HUES64 (cell line): ENCODE results near the gene CAVIN2.

Source experiments
- H3K27ac ChIP-seq: 2 replicates; pipeline ENCODE4 v1.7.0; 2013; ENCODE audit warnings: low read depth, low read length, inconsistent platforms
- H3K27me3 ChIP-seq: 2 replicates; pipeline ENCODE4 v1.6.1; 2013; ENCODE audit warnings: mild to moderate bottlenecking, low read length; ENCODE audit not compliant: insufficient read depth
- H3K36me3 ChIP-seq: 2 replicates; pipeline ENCODE4 v1.6.1; 2013; ENCODE audit warnings: mild to moderate bottlenecking, low read length; ENCODE audit not compliant: insufficient read depth
- H3K4me1 ChIP-seq: 2 replicates; pipeline ENCODE4 v1.6.1; 2013; ENCODE audit warnings: mild to moderate bottlenecking, low read length, moderate library complexity; ENCODE audit not compliant: insufficient read depth
- H3K4me3 ChIP-seq: 2 replicates; pipeline ENCODE4 v1.5.1; 2013; ENCODE audit warnings: mild to moderate bottlenecking, low read length, moderate library complexity
- H3K9ac ChIP-seq: 2 replicates; pipeline ENCODE4 v1.6.1; 2013; ENCODE audit warnings: mild to moderate bottlenecking, low read depth, low read length
- H3K9me3 ChIP-seq: 2 replicates; pipeline ENCODE4 v1.6.1; 2013; ENCODE audit warnings: low read depth, low read length; ENCODE audit not compliant: insufficient read depth
- WGBS: fragments of 150-250, 120-280 bp; methylation state at CpG from one replicate; pipeline ENCODE4 v1.1.7; 2013; ENCODE audit warnings: missing lambda C conversion rate; 5-methylcytosine and 5-hydroxymethylcytosine counted together

The CAVIN2 gene

GRCh38 chr2:191815010-191815409, 31.9 kb downstream of the CAVIN2 start:
- Histone ChIP-seq H3K4me3 (no peak overlapping the region), H3K27ac (no peak overlapping the region), H3K9me3 (no peaks in the 10 kb centered on the region), H3K36me3 (no peaks in the 10 kb centered on the region), H3K9ac (no peak overlapping the region), H3K4me1 (no peaks in the 10 kb centered on the region), H3K27me3 (no peaks in the 10 kb centered on the region)
- WGBS: 92% methylated on average over 1 of the region's 1 CpG

DNA sequence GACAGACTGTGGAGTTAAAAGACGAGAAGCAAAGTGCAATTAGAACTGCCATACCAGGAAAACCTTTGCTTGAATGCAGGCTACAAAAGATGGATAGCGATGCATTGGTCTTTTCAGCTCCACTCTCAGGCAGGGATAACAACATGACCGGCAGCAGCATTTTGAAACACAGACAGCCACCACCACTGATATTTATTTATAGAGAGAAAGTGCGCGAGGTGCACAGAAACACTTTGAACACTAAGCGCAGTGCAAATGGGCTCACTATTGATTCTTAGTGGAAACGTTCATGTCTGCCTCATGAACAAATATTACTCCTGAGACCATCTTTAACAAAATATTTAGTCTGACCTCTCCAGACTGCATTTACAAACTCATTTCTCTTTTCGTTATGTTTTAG, 32.9 kb downstream of the CAVIN2 start:
- no peak overlapping the region for H3K4me3 ChIP-seq
- H3K9me3 ChIP-seq: no peaks in the 10 kb centered on the region
- no peaks in the 10 kb centered on the region for H3K27me3 ChIP-seq
- 89% methylated on average over 8 of the region's 8 CpGs for WGBS
- H3K9ac ChIP-seq: no peak overlapping the region
- no peaks in the 10 kb centered on the region for H3K4me1 ChIP-seq
- H3K27ac ChIP-seq: no peak overlapping the region
- no peaks in the 10 kb centered on the region for H3K36me3 ChIP-seq

DNA sequence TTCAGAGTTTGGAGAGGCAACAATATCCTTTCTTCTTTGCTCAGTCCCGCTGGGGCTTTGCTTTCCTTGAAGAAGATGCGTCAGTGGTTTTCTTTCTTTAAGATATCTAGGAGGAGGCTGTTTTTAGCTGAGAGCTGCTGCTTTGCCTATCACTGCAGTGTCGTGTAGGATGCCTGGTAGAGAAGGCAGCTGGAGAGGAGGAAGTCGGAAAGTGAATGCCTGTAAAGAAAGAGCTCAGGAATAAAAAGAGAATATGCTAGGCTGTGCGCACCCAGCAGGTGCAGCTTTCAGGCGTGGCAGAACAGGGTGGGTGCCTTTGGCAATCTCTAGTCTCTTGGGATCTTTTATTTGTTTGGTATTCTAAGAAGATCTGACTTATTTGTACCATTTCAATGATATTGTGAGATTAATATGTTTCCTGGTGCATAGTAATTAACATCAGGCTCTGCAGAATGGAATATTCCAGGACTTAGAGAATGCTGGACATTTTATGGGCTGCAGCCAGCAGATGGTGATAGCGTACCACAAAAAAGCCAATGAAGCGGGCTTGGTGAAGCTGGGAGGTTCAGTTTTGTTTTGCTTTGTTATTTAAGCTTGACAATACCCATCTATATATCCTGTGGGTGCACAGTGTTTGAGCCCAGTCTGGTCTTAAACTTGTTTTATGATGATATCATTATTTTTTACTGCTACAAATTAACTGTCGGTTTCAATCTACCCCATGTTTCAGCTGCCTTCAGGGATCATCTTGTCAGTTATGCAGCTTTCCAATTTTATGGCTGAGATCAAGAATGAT, 34.9 kb downstream of the CAVIN2 start:
- Histone ChIP-seq H3K4me1 (no peaks in the 10 kb centered on the region), H3K4me3 (no peak overlapping the region), H3K27ac (no peak overlapping the region), H3K9ac (no peak overlapping the region), H3K27me3 (no peaks in the 10 kb centered on the region), H3K9me3 (no peaks in the 10 kb centered on the region), H3K36me3 (no peaks in the 10 kb centered on the region)
- WGBS: 58% methylated on average over 9 of the region's 9 CpGs

GRCh38 chr2:191806396-191806795, 40.5 kb downstream of the CAVIN2 start:
- no peaks in the 10 kb centered on the region for H3K9me3 ChIP-seq
- H3K4me3 ChIP-seq: no peak overlapping the region
- 100% methylated on average over 1 of the region's 1 CpG for WGBS

GRCh38 chr2:191804766-191805165, 42.1 kb downstream of the CAVIN2 start:
- H3K27ac ChIP-seq: no peak overlapping the region
- no peaks in the 10 kb centered on the region for H3K4me1 ChIP-seq
- WGBS: 93% methylated on average over 9 of the region's 9 CpGs

More at GRCh38 chr2:191806396-191806795, 40.5 kb downstream of the CAVIN2 start:
- H3K27ac ChIP-seq: no peak overlapping the region
- H3K36me3 ChIP-seq: no peaks in the 10 kb centered on the region
- H3K9ac ChIP-seq: no peak overlapping the region
- H3K4me1 ChIP-seq: no peaks in the 10 kb centered on the region
- no peaks in the 10 kb centered on the region for H3K27me3 ChIP-seq

DNA sequence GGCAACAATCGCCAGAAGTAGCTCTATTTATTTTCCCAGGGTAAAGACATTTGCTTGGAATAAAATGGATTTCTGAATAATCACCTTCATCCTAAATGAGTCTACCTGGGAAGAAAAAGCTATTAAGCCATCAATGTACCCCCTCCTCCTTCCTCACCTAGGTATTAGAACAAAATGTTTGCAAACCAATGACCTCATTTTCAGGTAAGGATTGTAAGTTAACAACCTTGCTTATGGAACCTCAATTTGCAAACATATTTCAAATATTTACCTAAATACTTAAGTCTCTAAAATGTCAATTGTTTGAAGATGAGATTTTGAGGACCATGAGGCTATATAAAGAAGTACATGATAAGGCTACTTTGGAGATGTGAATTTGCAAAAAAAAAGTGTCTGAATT, 43.9 kb downstream of the CAVIN2 start:
- Histone ChIP-seq H3K9ac (no peak overlapping the region), H3K36me3 (no peaks in the 10 kb centered on the region), H3K27me3 (no peaks in the 10 kb centered on the region), H3K27ac (no peak overlapping the region), H3K9me3 (no peaks in the 10 kb centered on the region), H3K4me1 (no peaks in the 10 kb centered on the region), H3K4me3 (no peak overlapping the region)
- 83% methylated on average over 1 of the region's 1 CpG for WGBS

More at GRCh38 chr2:191804766-191805165, 42.1 kb downstream of the CAVIN2 start:
- Histone ChIP-seq H3K9me3 (no peaks in the 10 kb centered on the region), H3K27me3 (no peaks in the 10 kb centered on the region), H3K9ac (no peak overlapping the region), H3K36me3 (no peaks in the 10 kb centered on the region), H3K4me3 (no peak overlapping the region)

- H3K4me3 ChIP-seq: no peak overlapping the region
- 94% methylated on average over 5 of the region's 5 CpGs for WGBS
- no peaks in the 10 kb centered on the region for H3K36me3 ChIP-seq
- H3K27me3 ChIP-seq: no peaks in the 10 kb centered on the region
- H3K9me3 ChIP-seq: no peaks in the 10 kb centered on the region
- no peak overlapping the region for H3K9ac ChIP-seq
- H3K27ac ChIP-seq: no peak overlapping the region
- no peaks in the 10 kb centered on the region for H3K4me1 ChIP-seq
Measured at GRCh38 chr2:191802180-191802579, 44.7 kb downstream of the CAVIN2 start.

- WGBS: no CpG with 5 or more reads among the region's 1 CpG
- Histone ChIP-seq H3K36me3 (no peaks in the 10 kb centered on the region), H3K4me3 (no peak overlapping the region)
Measured at GRCh38 chr2:191800874-191801273, 46.0 kb downstream of the CAVIN2 start.

DNA sequence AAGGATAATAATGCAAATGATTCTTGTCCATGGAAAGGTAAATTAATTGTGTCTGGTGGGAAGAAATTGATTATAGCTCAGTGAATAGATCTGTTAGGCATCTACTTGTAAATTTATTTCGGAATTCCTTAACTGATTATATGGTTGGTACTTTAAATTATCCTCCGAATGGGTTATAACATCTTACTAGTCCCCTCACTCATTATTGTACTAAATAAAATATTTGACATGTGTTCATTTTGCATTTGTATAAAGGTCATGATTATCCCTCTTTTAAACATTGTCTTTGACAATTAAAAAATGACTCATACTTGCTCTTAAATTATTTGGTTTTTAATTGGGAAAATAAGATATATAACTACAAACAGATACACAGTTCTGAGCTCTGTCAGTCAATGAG, 47.4 kb downstream of the CAVIN2 start:
- Histone ChIP-seq H3K36me3 (no peaks in the 10 kb centered on the region), H3K9ac (no peak overlapping the region), H3K4me3 (no peak overlapping the region), H3K27me3 (no peaks in the 10 kb centered on the region), H3K9me3 (no peaks in the 10 kb centered on the region), H3K27ac (no peak overlapping the region), H3K4me1 (no peaks in the 10 kb centered on the region)
- 100% methylated on average over 1 of the region's 2 CpGs for WGBS

More at GRCh38 chr2:191800874-191801273, 46.0 kb downstream of the CAVIN2 start:
- no peak overlapping the region for H3K27ac ChIP-seq
- H3K27me3 ChIP-seq: no peaks in the 10 kb centered on the region
- H3K9ac ChIP-seq: no peak overlapping the region
- H3K9me3 ChIP-seq: no peaks in the 10 kb centered on the region
- no peaks in the 10 kb centered on the region for H3K4me1 ChIP-seq

DNA sequence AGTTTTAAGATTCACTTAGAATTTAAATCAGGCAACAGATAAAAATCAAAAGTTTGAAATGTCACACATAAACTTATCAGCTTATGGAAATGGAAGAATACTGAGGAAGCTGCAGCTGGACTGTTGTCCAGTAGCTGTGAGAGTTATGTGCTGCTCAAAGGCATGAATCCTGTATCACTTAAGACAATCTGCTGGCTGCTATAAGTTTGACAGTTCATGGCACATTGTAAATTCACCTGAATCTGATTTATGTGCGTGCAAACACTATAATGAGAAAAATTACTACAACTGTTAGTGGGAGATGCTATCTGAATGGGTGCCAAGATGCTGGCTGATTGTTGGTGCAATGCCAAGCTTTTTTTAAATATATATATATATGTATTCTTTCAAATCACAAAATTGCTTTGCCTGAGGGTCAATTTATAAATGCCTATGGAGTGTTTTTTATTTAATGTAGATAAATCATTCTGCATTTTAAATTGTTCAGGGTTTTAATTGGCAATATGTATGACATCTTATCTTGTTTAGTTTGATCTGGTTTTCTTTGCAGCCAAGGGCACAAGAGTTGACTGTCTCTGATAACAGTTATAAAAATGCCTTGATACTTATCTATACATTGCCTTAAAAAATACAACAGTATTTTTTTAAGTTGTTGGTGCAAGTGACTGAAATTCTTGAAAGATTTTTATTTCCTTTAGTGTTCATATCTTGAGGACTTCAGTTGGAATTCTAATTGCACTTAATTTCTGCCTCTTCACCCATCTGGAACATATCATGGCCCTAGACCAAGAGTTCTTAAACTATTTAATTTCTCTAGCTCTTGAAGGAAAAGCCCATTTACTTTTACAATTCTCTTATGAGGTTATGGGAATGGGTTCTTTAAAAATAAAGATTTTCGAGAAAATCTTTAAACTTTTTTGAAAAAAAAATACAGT, 48.7 kb downstream of the CAVIN2 start:
- Histone ChIP-seq H3K27me3 (no peaks in the 10 kb centered on the region), H3K4me3 (no peak overlapping the region), H3K9me3 (no peaks in the 10 kb centered on the region), H3K9ac (no peak overlapping the region), H3K27ac (no peak overlapping the region), H3K36me3 (no peaks in the 10 kb centered on the region), H3K4me1 (no peaks in the 10 kb centered on the region)
- 90% methylated on average over 1 of the region's 2 CpGs for WGBS

DNA sequence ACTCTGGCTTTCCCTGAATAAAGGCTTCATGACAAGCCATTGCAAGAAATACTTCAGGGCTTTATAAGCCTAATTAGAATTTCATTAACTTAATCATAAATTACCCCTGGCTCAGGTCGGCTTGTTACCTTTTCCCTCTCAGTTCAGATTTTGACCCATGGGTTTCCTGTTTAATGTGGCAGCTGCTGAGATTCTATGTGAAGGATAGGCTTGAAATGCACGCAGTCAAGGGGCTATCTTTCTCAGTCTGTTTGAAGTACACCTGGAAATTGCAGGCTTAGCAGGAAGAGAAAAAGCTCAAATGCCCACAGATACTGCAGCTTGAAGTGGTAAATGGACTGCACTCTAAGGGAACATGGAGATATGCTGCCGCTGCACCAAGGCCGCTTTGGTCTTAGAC, 49.4 kb downstream of the CAVIN2 start:
- H3K9me3 ChIP-seq: no peaks in the 10 kb centered on the region
- H3K9ac ChIP-seq: no peak overlapping the region
- no peaks in the 10 kb centered on the region for H3K27me3 ChIP-seq
- 77% methylated on average over 4 of the region's 4 CpGs for WGBS
- no peaks in the 10 kb centered on the region for H3K36me3 ChIP-seq
- H3K27ac ChIP-seq: no peak overlapping the region
- no peaks in the 10 kb centered on the region for H3K4me1 ChIP-seq
- no peak overlapping the region for H3K4me3 ChIP-seq
